GM12801 (cell line): ENCODE results near the gene ABCC8.

Experiments
- CTCF ChIP-seq: IDR thresholded peaks from one replicate; pipeline ENCODE4 v1.5.1; 2011; ENCODE audit warnings: control low read depth; ENCODE audit not compliant: insufficient read length; ENCODE audit errors: extremely low read depth

ABCC8 gene

GRCh38 chr11:17511571-17511970 is 34.9 kb upstream of the ABCC8 start:
- TF ChIP-seq CTCF = no peak

GRCh38 chr11:17510507-17511206 is 34.0 kb upstream of the ABCC8 start:
- TF ChIP-seq CTCF = no peak

GRCh38 chr11:17508791-17509190 is 32.1 kb upstream of the ABCC8 start:
- TF ChIP-seq CTCF = no peak

- TF ChIP-seq CTCF = no peak
Observed at GRCh38 chr11:17508306-17508705, 31.7 kb upstream of the ABCC8 start.

GRCh38 chr11:17507773-17508172 is 31.1 kb upstream of the ABCC8 start:
- no peak for TF ChIP-seq CTCF

GRCh38 chr11:17506942-17507341 is 30.3 kb upstream of the ABCC8 start:
- TF ChIP-seq CTCF = no peak

- no peak for TF ChIP-seq CTCF
Observed at GRCh38 chr11:17506314-17506713, 29.7 kb upstream of the ABCC8 start.
